ENCODE measurements around the gene LGALS8. TPM values are rescaled to one million over a fixed set of nuclear protein-coding genes. Genes with fewer than 3 reads are reported as not detected.

Gene LGALS8
- total RNA-seq, 1 donor = 64.8 TPM

- H3K4me3 ChIP-seq (ENCODE audit: low read depth, low read length) = no peak overlapping the region
- TF ChIP-seq CTCF (IDR thresholded peaks at IDR 0.05; ENCODE audit: insufficient read depth, low read length) = no peak
- no peak for DNase-seq (ENCODE audit: low read depth)
Measured at GRCh38 chr1:236540813-236541465, 17.2 kb downstream of the LGALS8 start.

- no peak overlapping the region for H3K4me3 ChIP-seq (ENCODE audit: low read depth, low read length)
- DNase-seq (ENCODE audit: low read depth) = no peak
- TF ChIP-seq CTCF (IDR thresholded peaks at IDR 0.05; ENCODE audit: insufficient read depth, low read length) = no peak
Measured at GRCh38 chr1:236541710-236542109, 17.9 kb downstream of the LGALS8 start.

- H3K4me3 ChIP-seq (ENCODE audit: low read depth, low read length) = no peak overlapping the region
- TF ChIP-seq CTCF (IDR thresholded peaks at IDR 0.05; ENCODE audit: insufficient read depth, low read length) = peak; percentile 11
- DNase-seq (ENCODE audit: low read depth) = no peak
Measured at GRCh38 chr1:236543065-236543669, 19.4 kb downstream of the LGALS8 start.

GRCh38 chr1:236545621-236546169 lies 21.9 kb downstream of the LGALS8 start:
- no peak for TF ChIP-seq CTCF (IDR thresholded peaks at IDR 0.05; ENCODE audit: insufficient read depth, low read length)
- H3K4me3 ChIP-seq (ENCODE audit: low read depth, low read length) = no peak overlapping the region
- no peak for DNase-seq (ENCODE audit: low read depth)

- no peak for DNase-seq (ENCODE audit: low read depth)
- no peak for TF ChIP-seq CTCF (IDR thresholded peaks at IDR 0.05; ENCODE audit: insufficient read depth, low read length)
- H3K4me3 ChIP-seq (ENCODE audit: low read depth, low read length) = no peak overlapping the region
Measured at GRCh38 chr1:236548452-236548851, 24.7 kb downstream of the LGALS8 start.

GRCh38 chr1:236550961-236551851 lies 27.4 kb downstream of the LGALS8 start:
- H3K4me3 ChIP-seq (ENCODE audit: low read depth, low read length) = no peak overlapping the region
- no peak for DNase-seq (ENCODE audit: low read depth)
- TF ChIP-seq CTCF (IDR thresholded peaks at IDR 0.05; ENCODE audit: insufficient read depth, low read length) = no peak

Data from fibroblast of the aortic adventitia (primary cell).